HL-60/S4 treated with phorbol 12-myristate 13-acetate at 8.2 ng/mL for 4 days and 3 days (cell line): ENCODE results near the gene UGT1A10.

ENCODE experiments used
- in situ Hi-C: fragments of 300-500 bp; cut with MboI; formaldehyde crosslinking; loops from 2 replicates; pipeline ENCODE4 v1.15.0; 2022; ENCODE audit warnings: low sequenced_read_pairs

UGT1A10 gene

DNA sequence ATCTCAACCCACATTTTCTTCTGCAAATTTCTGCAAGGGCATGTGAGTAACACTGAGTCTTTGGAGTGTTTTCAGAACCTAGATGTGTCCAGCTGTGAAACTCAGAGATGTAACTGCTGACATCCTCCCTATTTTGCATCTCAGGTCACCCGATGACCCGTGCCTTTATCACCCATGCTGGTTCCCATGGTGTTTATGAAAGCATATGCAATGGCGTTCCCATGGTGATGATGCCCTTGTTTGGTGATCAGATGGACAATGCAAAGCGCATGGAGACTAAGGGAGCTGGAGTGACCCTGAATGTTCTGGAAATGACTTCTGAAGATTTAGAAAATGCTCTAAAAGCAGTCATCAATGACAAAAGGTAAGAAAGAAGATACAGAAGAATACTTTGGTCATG is 131.8 kb downstream of the UGT1A10 start:
- in situ Hi-C loops: no loop called here

GRCh38 chr2:233769260-233769659 is 133.0 kb downstream of the UGT1A10 start:
- in situ Hi-C loops: no loop called here

- in situ Hi-C loops: no loop called here
Measured at GRCh38 chr2:233772153-233772552, 135.9 kb downstream of the UGT1A10 start.

GRCh38 chr2:233772583-233772982 is 136.3 kb downstream of the UGT1A10 start:
- in situ Hi-C loops: no loop called here

GRCh38 chr2:233773854-233774253 is 137.6 kb downstream of the UGT1A10 start:
- in situ Hi-C loops: no loop called here

GRCh38 chr2:233775414-233775813 is 139.2 kb downstream of the UGT1A10 start:
- in situ Hi-C loops: no loop called here

- in situ Hi-C loops: no loop called here
Measured at GRCh38 chr2:233778030-233778429, 141.8 kb downstream of the UGT1A10 start, which contains the start of gene MROH2A. Gene MROH2A, plus strand, starts transcription at chr2:233778330. Its CDS starts 1,029 bp downstream, at chr2:233779359.

GRCh38 chr2:233779722-233780121 is 143.5 kb downstream of the UGT1A10 start:
- in situ Hi-C loops: no loop called here

- in situ Hi-C loops: no loop called here
Measured at GRCh38 chr2:233780771-233781170, 144.5 kb downstream of the UGT1A10 start.

DNA sequence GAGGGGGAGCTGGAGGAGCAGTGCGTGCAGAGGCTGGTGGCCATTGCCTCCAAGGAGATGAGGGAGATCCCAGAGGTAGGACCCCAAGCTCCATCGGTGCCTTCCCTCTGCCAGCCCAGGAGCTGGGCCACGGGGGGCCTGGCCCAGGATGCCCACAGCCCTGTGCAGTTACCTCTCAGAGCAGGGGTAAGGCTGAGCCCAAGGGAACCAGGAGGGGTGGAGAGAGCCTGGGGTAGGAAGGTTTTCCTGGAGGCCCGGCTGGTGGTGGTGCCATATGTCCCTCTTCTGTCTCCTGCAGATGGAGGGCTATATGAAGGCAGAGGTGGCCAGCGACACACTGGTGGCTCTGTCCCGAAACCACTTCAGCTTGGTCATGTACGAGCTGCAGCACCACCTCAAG is 153.3 kb downstream of the UGT1A10 start:
- in situ Hi-C loops: no loop called here

DNA sequence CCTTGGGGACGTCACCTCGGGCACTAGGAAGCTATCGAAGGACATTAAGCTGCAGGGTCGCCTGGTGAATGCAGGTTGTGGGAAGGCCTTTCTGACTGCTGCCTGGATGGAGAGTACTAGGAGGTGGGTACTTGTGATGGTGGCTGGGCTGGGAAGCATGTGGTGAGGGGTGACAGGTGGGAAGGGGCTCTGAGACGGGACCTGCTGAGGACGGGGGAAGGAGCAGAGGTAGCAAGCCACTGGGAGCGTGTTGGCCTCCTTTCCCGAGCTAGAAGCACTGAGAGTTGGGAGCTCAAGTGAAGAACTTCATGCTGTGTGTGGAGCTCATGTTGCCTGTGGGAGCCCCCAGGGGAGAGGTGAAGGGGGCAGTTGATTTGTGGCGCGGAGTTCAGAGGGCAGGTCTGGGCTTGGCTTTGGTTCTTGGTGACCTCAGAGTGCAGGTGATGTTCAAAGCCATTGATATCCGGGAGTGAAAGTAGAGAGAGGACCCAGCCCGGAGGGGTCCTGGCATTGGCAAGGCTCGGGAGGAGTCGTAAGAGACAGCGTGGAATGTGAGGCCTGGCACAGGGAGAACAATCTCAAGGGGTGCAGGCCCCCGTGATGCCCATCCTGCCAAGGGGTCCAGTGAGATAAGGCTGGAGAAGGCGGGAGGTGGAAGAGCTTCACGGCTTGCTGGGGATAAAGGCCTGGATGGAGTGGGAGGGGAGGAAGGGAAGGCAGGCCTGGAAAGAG is 155.1 kb downstream of the UGT1A10 start:
- in situ Hi-C loops: no loop called here

DNA sequence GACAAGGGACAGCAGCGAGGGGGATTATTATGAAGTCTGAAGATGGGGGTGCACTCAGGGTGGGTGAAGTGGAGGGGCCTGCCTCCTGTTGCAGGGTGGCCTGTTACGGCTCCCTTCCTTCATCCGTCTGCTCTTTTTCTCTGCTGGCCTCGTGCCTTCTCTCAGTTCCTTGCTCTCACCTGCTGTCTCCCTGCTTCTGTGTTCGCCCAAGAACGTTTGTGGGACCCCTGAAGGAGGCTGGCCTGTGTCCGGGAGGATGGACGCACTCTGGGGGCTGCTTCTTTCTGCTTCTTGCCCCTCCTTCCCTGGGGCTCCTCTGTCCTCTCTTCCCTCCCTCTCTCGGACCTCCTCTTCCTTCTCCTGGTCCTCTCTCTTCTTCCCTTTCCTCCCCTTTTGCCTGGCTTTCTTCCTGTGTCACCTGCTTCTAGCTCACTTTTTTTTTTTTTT is 155.7 kb downstream of the UGT1A10 start:
- in situ Hi-C loops: no loop called here

GRCh38 chr2:233792720-233793119 is 156.5 kb downstream of the UGT1A10 start:
- in situ Hi-C loops: no loop called here

DNA sequence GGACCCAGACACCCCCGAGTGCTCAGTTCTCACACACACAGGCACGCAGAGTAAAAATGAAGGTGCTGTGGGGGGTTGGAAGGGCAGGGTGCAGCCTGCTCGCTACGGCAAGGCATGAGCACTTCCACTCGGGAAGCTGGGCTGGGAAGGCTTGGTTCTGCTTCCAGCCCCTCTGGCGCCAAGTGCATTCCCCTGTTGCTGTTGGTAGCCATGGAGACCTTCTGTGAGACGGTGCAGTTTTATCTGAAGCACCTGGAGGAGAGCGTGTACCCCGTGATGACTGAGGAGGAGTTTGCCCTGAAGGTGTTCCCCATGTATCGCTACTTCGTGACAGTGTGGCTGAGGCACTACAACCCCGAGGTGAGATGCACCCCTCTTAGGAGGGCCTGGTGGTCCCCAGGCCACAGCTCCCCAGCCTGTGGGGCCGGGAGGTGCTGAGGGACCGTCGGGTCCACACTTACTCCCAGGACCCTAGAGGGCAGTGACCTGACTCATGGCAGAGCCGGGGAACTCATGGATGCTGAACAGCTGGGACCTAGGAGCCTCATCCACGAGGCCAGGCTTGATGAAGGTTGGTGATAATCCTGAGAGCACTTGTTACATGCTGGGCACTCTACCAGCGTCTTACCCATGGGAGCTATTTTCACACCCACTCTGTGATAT is 157.3 kb downstream of the UGT1A10 start:
- in situ Hi-C loops: no loop called here

GRCh38 chr2:233794128-233794658 is 157.9 kb downstream of the UGT1A10 start:
- in situ Hi-C loops: no loop called here

DNA sequence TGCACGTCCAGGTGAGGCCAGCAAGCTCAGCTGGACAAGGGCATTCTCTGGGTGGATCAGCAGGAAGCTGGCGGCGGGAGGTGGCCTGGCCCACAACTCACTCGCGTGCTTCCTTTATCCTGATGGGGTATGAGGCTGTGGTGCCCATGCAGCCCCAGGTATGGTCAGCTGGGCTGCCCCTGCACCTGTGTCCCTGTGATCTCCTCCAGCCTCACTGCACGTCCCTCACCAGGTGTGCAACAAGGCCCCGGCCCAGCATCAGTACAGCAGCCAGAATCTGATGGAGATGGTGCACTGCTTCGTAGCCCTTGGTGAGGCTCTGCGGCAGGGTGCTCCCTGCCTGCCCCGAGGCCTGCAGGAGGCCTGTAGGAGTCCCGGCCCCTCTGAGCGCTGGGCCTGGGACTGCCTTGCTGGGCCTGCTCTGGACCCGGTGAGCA is 159.5 kb downstream of the UGT1A10 start:
- in situ Hi-C loops: no loop called here

- in situ Hi-C loops: no loop called here
Measured at GRCh38 chr2:233796254-233796653, 160.0 kb downstream of the UGT1A10 start.

DNA sequence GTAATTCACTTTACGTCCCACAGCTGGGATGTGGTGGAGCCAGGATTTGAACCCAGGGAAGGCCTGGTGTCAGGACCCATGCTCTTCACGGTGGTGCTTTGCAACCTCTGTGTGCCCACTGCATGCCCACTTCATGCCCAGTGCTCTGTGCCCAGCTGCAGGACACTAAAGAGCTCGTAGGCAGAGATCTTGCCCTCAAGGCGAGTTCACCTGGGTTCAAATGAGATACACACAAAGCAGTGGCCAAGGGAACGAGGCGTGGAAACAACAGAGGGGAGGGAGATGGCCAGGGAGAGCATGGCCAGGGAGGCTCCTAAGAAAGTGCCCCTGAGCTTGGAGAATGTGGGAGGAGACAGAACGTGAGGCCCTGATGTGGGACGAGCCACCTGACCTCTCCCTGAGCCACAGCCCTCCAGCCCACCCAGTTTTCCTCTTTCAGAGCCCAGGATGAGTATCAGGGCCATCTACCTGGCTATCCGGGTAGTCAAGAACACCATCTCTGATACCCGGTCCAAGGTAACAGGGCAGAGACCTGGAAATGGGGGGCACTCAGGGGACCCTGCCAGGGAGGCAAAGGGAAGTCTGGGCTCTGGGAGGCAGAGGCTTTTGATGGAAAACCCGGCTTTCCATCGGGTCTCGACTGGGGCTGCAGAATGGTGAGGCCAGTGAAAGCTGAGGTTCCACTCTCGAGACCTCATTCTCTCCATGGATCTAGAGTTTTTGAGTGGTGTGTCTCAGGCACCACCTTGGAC is 162.3 kb downstream of the UGT1A10 start:
- in situ Hi-C loops: no loop called here

GRCh38 chr2:233799087-233799665 is 162.9 kb downstream of the UGT1A10 start:
- in situ Hi-C loops: no loop called here

DNA sequence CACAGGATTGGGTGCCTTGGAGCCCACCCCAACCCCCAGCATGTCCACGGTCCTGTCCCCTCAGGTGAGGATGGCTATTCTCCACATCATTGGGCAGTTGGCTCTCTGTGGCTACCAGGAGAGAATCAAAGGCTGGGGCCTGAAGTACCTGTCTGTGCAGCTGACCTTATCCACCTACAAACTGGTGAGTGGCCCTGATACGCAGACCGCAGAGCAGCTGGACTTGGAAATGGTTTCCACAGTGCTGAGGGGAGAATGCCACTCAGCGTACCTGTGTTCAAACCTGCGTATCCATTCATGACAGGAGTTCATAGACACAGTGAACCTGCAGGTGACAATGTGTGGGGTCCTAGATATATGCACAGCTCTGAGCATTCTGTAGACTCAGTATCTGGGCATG is 163.5 kb downstream of the UGT1A10 start:
- in situ Hi-C loops: no loop called here

DNA sequence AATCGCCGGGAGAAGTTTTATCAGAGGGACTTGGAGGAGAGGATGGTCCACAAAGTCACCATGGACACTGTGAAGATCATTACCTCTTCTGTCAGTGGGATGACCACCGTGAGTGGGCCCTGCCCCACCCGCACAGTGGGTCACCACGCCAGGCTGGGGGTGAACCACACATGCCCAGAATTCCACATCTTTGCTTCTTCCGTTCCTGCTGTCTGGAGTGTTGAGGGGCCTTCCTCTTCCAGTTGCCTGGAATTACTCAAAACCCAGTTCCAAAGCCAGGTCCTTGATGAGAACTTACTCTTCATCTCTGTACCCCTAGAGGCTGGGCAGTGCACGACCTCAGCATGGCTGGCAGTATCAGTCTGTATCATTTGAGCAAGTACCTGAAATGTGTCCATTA is 164.0 kb downstream of the UGT1A10 start:
- in situ Hi-C loops: no loop called here
